ENCODE results near the gene RNF138. TPM values are rescaled to one million over a fixed set of nuclear protein-coding genes. Genes with fewer than 3 reads are reported as not detected.
A peak's percentile ranks its signal among the peaks of the same experiment; 100 is the strongest.

The RNF138 gene
- total and polyA plus RNA-seq, 2 donors (not counting 1 experiment from before 2014, with no cell fraction given): 15.8 to 24.6 TPM

DNA sequence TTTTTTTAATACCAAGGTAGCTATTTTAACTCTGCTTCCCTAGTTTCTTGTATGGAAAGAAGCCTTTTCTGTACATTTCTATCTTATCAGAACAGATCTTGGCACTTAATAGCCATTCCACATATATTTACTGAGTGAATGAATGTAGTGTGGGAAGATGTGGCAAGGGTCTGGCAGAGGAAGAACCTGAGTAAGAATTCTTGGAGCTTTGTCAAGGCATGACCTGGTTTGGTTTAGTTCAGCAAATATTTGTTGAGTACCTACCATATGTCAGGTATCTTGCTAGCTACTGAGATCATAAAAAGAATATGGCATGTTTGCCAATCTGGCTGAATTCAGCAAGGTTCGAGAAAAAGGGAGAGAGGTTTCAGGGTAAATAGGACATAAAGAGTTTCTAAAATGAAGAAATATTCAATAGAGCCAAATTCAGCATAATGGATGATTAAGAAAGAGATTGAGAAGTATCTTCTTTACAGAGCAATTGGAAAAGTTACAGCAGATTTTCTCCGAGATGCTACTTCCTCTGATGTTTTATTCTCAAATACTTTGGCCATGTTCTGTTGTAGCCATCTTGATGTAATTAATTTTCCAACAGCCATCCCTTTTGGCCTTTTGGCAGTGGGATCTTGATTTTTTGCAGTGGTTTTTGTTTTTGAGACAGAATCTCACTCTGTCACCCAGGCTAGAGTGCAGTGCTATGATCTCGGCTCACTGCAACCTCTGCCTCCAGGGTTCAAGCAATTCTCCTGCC lies 76.5 kb downstream of the RNF138 start:
- peak in 1 of 2 donors; percentile 22 for DNase-seq (ENCODE audit: low read depth in 2 of 2)
- Histone ChIP-seq H3K9me3 (ENCODE audit: control insufficient read depth, insufficient read depth, low read depth, low read length) (no peaks in the 10 kb centered on the region), H3K27ac (ENCODE audit: insufficient read depth, low read length) (no peak overlapping the region), H4K20me1 (ENCODE audit: control insufficient read depth, extremely low read depth, insufficient read depth, low read length) (no peaks in the 10 kb centered on the region), H3K36me3 (ENCODE audit: control insufficient read depth, insufficient read depth, low read length) (no peaks in the 10 kb centered on the region), H3K4me2 (ENCODE audit: extremely low read depth, insufficient read depth, low read length) (no peak overlapping the region), H3K9ac (ENCODE audit: insufficient read depth, low read length) (no peak overlapping the region), H3K4me1 (ENCODE audit: control insufficient read depth, extremely low read depth, insufficient read depth, low read length) (no peaks in the 10 kb centered on the region), H3K27me3 (ENCODE audit: control insufficient read depth, insufficient read depth, low read length) (no peaks in the 10 kb centered on the region), H3K79me2 (ENCODE audit: control insufficient read depth, insufficient read depth, low read length) (no peaks in the 10 kb centered on the region), H3K4me3 (replicated peaks in 1 of 4; ENCODE audit: control extremely low read depth in 1 of 4, insufficient read depth in 1 of 4, low read depth in 3 of 4, low read length in 4 of 4) (no peak overlapping the region), H2AFZ (ENCODE audit: low read length) (no peak overlapping the region)
- TF ChIP-seq EZH2 (IDR thresholded peaks at IDR 0.05; ENCODE audit: low read length, missing control alignments): no peak
- TF ChIP-seq, protein P1, sequence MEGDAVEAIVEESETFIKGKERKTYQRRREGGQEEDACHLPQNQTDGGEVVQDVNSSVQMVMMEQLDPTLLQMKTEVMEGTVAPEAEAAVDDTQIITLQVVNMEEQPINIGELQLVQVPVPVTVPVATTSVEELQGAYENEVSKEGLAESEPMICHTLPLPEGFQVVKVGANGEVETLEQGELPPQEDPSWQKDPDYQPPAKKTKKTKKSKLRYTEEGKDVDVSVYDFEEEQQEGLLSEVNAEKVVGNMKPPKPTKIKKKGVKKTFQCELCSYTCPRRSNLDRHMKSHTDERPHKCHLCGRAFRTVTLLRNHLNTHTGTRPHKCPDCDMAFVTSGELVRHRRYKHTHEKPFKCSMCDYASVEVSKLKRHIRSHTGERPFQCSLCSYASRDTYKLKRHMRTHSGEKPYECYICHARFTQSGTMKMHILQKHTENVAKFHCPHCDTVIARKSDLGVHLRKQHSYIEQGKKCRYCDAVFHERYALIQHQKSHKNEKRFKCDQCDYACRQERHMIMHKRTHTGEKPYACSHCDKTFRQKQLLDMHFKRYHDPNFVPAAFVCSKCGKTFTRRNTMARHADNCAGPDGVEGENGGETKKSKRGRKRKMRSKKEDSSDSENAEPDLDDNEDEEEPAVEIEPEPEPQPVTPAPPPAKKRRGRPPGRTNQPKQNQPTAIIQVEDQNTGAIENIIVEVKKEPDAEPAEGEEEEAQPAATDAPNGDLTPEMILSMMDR (conservative IDR thresholded peaks at IDR 0.05 in 1 of 2, IDR thresholded peaks at IDR 0.05 in 1 of 2; ENCODE audit: low read depth in 1 of 2, low read length in 2 of 2): no peak

DNA sequence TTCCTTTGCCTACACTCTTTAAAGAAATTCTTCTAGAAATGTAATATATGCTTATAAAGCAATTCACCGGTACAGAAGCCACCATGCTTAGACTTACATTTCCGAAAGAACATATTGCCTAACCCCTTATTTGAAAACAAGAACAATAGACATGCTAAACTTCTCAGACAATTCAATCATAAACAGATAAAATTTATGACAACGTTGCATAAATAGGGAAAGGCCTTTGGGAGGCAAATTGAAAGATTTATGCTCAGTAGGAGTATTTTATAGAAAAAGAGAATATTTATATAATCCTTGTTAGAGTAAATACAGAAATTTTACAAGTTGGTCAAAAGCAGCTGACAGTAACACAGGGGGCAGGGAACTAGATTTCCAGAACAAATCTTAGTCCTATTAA lies 82.0 kb downstream of the RNF138 start:
- Histone ChIP-seq H3K36me3 (ENCODE audit: control insufficient read depth, insufficient read depth, low read length) (no peaks in the 10 kb centered on the region), H3K4me3 (replicated peaks in 1 of 4; ENCODE audit: control extremely low read depth in 1 of 4, insufficient read depth in 1 of 4, low read depth in 3 of 4, low read length in 4 of 4) (no peak overlapping the region), H3K9me3 (ENCODE audit: control insufficient read depth, insufficient read depth, low read depth, low read length) (no peaks in the 10 kb centered on the region), H3K79me2 (ENCODE audit: control insufficient read depth, insufficient read depth, low read length) (no peaks in the 10 kb centered on the region), H3K27ac (ENCODE audit: insufficient read depth, low read length) (no peak overlapping the region), H4K20me1 (ENCODE audit: control insufficient read depth, extremely low read depth, insufficient read depth, low read length) (no peaks in the 10 kb centered on the region), H3K27me3 (ENCODE audit: control insufficient read depth, insufficient read depth, low read length) (no peaks in the 10 kb centered on the region), H3K4me1 (ENCODE audit: control insufficient read depth, extremely low read depth, insufficient read depth, low read length) (no peaks in the 10 kb centered on the region), H3K9ac (ENCODE audit: insufficient read depth, low read length) (no peak overlapping the region), H2AFZ (ENCODE audit: low read length) (no peak overlapping the region), H3K4me2 (ENCODE audit: extremely low read depth, insufficient read depth, low read length) (no peak overlapping the region)
- DNase-seq (ENCODE audit: low read depth in 2 of 2): no peak
- TF ChIP-seq EZH2 (IDR thresholded peaks at IDR 0.05; ENCODE audit: low read length, missing control alignments): no peak
- TF ChIP-seq, protein P1 (conservative IDR thresholded peaks at IDR 0.05 in 1 of 2, IDR thresholded peaks at IDR 0.05 in 1 of 2; ENCODE audit: low read depth in 1 of 2, low read length in 2 of 2): no peak

DNA sequence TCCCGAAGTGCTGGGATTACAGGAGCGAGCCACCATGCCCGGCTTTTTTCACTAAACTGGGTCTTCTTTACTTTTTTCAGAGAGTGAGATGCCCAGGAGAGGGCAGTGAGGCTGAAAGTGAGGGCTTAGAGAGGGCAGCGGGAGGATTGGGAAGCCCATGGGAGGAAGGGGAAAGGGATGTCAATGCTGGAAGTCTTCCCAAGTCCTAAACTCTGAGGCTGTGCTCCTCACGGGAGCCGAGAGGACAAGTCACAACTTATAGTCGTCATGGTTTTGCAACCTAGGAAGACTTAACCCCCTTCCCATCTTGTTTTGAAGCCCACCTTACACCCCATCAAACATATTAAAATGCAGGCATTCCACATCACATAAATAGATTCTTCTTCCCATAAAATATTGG lies 83.0 kb downstream of the RNF138 start:
- H3K9ac ChIP-seq (ENCODE audit: insufficient read depth, low read length): no peak overlapping the region
- H3K4me1 ChIP-seq (ENCODE audit: control insufficient read depth, extremely low read depth, insufficient read depth, low read length): no peaks in the 10 kb centered on the region
- H3K9me3 ChIP-seq (ENCODE audit: control insufficient read depth, insufficient read depth, low read depth, low read length): no peaks in the 10 kb centered on the region
- no peaks in the 10 kb centered on the region for H4K20me1 ChIP-seq (ENCODE audit: control insufficient read depth, extremely low read depth, insufficient read depth, low read length)
- H3K4me2 ChIP-seq (ENCODE audit: extremely low read depth, insufficient read depth, low read length): no peak overlapping the region
- no peaks in the 10 kb centered on the region for H3K27me3 ChIP-seq (ENCODE audit: control insufficient read depth, insufficient read depth, low read length)
- no peak overlapping the region for H3K27ac ChIP-seq (ENCODE audit: insufficient read depth, low read length)
- H2AFZ ChIP-seq (ENCODE audit: low read length): no peak overlapping the region
- TF ChIP-seq, protein P1 (conservative IDR thresholded peaks at IDR 0.05 in 1 of 2, IDR thresholded peaks at IDR 0.05 in 1 of 2; ENCODE audit: low read depth in 1 of 2, low read length in 2 of 2): no peak
- H3K79me2 ChIP-seq (ENCODE audit: control insufficient read depth, insufficient read depth, low read length): no peaks in the 10 kb centered on the region
- H3K4me3 ChIP-seq (replicated peaks in 1 of 4; ENCODE audit: control extremely low read depth in 1 of 4, insufficient read depth in 1 of 4, low read depth in 3 of 4, low read length in 4 of 4): no peak overlapping the region
- no peak for DNase-seq (ENCODE audit: low read depth in 2 of 2)
- no peaks in the 10 kb centered on the region for H3K36me3 ChIP-seq (ENCODE audit: control insufficient read depth, insufficient read depth, low read length)

Data from fibroblast of lung (primary cell).